ENCODE data around the gene PI4KA.
"Not testable (repeated sequence)": the region's sequence is repeated elsewhere in the genome, so short reads cannot be mapped to it uniquely, and the experiment has no call there.

The PI4KA gene

DNA sequence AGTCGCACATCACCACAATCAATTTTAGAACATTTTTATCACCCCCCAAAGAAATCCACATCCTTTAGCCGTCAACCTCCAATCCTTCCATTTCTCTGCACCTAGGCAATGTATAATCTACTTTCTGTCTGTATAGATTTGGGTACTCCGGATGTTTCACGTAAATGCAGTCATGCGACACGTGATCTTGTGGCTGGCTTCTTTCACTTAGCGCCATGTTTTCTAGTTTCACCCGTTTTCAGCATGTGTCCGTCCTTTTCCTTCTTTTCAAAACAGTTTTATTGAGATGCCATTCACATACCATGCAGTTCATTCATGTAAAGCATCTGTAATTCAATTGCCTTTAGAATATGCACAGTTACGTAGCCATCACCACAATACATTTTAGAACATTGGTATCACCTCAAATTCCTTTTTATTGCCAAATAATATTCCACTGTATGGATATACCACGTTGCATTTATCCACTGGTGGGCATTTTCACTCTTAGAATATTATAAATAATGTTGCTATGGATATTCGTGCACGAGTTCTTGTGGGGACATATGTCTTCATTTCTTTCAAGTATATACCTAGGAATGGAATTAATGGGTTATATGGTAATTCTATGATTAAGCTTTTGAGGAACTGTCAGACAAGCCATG, 179.7 kb downstream of the PI4KA start:
- not testable (repeated sequence) for DNase-seq

DNA sequence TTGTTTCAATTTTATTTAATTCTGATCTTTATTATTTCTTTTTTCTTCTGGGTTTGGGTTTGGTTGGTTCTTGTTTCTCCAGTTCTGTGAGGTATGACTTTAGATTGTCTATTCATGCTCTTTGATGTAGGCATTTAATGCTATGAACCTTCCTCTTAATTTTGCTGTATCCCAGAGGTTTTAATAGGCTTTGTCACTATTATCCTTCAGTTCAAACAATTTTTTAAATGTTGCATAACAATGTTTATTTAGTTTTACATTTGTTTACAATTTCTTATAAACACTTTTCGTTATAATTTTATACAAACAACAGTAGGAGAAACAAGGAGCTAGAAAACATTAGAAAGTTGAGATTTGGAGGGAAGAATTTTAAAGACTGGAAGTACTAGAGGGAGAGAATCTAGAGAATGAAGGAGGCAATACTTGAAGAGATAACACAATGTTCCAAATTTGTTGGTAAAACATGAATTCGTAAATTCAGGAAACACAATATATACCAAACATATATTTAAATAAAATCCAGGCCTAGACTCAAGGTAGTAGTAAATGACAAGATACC, 180.8 kb downstream of the PI4KA start:
- no peak for DNase-seq

DNA sequence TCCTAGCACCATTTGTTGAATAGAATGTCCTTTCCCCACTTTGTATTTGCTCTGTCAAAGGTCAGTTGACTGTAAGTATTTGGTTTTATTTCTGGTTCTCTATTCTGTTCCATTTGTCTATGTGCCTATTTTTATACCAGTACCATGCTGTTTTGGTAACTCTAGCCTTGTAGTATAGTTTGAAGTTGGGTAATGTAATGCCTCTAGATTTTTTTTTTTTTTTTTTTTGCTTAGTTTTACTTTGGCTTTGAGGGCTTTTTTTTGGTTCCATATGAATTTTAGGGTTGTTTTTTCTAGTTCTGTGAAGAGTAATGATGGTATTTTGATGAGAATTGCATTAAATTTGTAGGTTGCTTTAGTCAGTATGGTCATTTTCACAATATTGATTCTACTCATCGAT, 183.0 kb downstream of the PI4KA start:
- not testable (repeated sequence) for DNase-seq

DNA sequence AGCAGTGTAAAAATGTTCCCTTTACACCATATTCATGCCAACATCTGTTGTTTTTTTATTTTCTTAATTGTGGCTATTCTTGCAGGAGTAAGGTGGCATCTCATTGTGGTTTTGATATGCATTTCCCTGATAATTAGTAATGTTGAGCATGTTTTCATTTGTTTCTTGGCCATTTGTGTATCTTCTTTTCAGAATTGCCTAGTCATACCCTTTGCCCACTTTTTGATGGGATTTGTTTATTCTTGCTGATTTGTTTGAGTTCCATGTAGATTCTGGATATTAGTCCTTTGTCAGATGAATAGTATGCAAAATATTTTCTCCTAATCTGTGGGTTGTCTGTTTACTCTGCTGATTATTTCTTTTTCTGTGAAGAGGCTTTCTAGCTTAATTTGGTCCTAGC, 183.6 kb downstream of the PI4KA start:
- DNase-seq = no peak

DNA sequence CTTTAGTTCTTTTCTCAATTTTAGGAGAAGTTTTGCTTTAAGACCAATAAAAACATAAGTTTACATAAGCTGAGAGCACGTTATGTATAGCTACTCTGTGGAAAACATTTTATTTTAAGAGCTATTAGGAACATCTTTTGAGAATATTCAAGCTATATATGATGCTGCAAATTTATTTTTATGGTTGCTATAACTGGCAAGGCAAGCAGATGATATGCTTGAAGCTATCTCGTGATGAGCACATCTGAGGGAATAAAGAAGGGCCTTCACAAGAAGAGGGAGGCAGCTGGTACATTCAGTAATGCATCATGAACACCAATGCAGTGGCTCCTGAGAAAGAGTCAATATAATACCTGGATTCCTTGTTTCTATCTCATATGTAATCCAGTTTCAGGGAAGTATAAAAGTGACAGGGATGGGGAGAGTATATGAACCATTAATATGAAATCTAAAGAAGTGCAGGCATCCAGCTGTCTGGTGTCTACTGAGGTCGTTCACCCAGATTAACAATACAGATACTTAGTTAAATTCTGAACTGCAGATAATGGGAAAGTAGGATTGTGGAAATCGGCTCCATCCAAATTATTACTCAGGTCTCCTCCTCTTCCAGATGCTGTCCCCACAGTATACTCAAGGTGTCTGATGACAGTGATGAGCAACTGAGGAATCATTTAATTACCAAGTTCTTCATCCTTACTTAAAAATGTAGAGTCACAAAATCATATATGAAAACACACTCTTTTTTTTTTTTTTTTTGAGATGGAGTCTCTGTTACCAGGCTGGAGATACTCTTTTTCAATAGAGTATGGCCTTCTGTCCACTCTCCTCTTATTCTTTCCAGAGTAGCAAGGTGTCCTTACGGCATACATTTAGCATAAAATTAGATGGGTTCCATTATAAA, 185.1 kb downstream of the PI4KA start:
- DNase-seq = no peak

DNA sequence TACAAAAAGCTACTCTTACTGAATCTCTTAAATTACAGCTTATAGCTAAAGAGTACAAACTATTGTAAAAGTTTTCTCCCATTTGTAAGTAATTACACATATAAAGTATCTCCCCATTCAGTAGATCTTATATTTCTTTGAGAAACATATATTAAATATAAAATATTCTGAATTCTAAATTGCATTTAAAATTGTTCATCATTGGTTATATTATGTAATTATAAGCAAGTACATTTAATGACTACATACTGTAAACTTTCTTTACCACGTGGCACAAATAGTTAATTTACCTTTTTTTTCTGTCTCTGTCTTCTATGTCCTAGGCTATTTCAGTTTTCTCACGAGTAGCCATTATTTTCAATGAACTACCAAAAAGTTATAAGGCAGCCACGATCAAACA, 185.9 kb downstream of the PI4KA start:
- no peak for DNase-seq

DNA sequence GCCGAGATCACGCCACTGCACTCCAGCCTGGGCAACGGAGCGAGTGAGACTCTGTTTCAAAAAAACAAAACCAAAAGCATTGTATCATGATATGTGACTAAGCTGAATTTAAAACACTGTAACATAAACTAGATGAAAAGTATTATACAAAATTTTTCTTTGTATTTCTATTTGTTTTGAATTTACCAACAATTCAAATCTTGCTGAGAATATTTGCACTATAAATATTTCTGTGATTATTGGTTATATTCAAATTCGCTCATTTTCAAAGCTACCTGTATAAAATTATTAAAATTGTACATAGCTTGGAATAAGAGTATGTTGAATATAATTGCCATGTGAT, 186.6 kb downstream of the PI4KA start:
- DNase-seq = no peak

DNA sequence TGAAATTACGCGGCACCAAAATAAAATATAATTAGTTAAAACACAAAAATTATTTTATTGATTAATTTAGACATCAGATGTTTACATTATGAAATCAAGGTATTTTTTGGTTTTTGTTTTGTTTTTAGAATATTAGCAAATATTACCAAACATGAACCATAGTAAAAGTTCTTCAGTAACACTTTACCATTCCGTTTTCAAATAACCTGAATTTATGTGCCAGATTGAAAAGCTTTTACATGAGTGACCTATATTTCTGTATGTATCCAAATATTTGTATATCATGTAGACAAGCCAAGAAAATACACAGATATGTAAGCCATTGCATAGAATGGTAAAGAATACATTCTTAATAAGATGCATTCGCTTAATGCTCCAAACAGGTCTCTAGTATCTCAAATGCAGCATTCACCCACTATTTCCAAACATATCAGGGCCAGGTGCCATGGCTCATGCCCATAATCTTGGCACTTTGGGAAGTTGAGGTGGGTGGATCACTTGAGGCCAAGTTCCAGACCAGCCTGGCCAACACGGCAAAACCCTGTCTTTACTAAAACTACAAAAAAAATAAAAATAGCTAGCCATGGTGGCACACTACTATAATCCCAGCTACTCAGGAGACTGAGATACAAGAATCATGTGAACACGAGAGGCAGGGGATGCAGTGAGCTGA, 187.1 kb downstream of the PI4KA start:
- DNase-seq = no peak

DNA sequence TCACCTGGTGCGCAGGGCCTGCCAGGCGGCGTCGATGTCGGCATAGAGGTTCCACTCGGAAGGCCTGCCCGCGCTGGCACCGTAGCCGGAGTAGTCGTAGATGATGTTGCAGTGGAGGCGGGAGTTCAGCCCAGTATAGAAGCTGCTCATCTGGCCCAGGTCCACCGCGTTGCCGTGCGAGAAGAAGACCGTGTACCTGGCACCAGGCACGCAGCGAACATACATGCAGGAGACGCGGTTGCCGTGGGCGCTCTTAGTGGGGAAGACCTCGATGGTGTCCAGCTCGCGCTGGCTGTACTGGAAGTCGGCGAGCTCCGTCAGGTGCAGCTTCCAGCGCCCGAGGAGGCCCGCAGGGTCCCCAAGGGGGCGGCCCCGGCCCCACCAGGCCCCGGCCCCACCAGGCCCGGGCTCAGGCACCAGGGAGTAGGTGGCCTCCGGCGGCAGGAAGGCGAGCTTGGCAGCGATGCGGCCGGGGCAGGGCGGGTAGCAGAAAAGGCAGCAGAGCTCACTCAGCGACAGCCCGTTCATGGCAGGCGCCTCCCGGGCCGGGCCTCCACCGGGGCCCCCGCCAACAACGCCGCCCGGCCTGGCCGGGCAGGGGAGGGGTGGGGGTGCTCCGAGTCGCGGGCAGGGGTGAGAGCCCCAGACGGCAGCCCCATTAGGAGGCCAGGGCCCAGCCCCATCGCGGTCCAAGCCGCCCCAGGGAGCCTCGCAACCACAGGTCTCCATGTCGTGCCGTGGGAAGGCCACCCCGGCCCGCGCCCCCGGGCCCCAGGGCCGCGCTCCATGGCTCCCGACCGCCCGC, 188.0 kb downstream of the PI4KA start:
- not testable (repeated sequence) for DNase-seq

DNA sequence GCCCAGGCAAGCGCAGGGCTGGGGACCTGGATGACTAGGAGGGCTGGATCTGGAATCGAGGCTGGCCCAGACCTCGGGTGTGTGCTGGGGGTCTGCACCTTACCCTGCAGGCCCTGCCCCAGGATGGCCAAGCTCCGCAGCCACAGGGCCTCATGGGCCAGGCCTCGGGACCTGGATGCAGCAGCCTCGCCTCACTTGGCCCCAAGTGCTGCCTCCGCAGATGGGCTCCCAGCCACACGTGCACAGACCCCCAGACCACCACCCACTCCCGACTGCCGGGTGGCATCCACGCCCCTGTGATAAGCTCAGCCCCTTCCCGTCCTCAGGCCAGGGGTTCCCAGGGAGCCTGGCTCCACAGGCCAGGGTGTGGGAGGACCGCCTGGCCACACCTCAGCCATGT, 188.7 kb downstream of the PI4KA start:
- DNase-seq = not testable (repeated sequence)

DNA sequence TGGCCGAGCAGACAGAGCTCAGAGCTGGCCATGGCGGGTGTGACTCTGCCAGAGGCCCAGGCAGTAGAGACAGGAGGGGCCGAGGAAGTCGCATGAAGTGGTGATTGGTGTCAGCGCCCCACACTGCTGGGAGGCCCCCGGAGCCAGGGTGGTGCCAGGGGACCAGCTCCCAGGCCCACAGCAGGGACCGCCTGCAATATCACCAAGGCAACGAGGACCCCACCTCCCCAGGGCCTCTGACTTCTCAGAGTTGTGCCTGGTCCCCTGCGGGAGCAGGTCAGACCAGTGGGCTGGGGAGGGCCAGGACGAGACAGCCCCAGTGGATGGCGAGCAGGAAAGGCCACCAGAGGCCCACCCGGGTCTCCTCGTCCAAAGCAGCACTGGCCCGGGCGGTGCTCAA, 189.1 kb downstream of the PI4KA start:
- DNase-seq = not testable (repeated sequence)

DNA sequence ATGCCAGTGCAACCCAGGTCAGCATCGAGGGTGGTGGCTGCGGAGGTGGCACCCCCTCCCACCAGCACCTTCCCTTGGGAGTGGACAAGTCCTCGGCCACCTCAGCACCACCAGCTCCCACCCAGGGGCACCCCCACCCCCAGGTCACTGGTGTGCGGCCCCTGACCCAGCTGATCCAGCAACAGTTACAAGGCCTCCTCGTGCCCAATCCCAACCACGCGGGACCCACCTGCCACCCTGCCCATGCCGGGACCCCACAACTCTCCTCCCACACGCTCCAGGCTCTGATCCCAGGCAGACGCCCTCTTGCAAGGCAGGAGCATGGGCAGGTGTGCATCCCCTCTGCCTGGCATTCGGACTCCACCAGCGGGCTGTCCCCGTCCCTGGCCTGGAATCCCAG, 189.8 kb downstream of the PI4KA start:
- DNase-seq = not testable (repeated sequence)

DNA sequence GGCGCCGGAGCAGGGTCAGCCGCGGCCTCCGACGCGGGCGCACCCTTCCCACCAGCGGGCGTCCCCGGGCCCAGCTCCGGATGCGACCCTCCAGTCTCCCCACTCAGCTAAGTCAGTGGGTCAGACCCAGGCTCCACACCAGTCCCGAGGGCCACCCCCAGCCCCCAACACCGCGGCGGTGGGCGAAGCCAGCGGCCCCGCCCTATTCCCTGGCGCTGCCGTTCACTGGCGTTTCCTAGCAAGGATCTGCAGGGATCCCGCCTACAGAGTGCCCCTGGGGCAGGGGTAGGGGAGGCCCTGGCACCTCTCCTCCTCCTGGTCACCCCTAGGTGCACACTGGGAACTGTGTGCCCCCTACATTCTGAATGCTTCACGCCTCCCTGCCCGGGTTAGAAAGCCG, 190.4 kb downstream of the PI4KA start:
- DNase-seq = not testable (repeated sequence)

DNA sequence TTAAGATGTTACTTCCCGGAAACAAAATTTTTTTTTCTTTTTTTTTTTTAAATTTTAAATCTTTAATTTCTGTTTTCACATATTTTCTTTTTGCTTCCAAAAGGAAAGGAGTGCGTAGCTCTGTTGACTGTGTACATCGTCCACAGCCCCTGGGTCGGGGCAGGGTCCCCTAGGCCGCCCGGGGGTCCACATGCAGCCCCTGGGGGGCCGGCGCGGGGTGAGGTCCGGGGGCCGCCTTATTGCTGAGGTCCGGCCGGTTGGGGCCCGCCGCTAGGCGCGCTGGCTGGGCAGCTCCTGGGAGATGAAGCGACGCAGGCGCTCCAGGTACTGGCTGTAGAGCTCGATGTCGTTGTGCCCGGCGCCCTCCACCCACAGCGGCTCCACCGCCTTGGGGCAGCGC, 191.1 kb downstream of the PI4KA start:
- DNase-seq = not testable (repeated sequence)

DNA sequence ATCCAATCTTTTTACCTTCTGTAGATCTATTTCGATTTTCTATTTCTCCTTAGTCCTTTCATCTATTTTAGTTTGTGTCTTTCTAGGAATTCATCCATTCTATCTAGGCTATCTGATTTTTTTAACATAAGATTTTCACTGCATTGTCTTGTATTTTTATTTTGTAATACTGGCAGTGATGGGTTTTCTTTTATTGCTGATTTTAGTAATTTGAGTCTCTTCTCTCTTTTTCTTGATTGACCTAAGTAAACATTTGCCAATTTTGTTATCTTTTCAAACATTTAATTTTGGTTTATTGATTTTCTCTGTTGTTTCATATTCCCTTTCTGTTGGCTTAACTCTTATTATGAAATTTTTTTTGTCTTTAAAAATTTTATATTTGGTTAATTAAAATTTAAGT, 192.1 kb downstream of the PI4KA start:
- DNase-seq = no peak

DNA sequence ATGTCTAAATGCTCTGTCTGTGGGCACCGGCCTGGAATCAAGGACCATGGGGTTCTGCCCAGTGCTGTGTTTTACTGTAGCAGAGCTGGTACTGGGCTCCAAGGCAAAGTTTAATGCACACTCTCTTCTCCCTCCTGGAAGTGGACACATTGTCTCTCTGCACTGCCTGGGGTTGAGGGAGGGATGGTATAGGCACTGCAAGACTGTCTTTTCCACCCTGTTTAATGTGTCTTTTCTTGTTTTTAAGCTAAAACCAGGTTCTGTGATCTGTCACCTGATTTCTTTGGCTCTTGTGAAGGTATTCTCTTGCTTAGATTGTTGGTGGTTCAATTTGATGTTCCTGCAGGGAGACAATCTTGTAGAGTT, 194.0 kb downstream of the PI4KA start:
- DNase-seq = no peak

DNA sequence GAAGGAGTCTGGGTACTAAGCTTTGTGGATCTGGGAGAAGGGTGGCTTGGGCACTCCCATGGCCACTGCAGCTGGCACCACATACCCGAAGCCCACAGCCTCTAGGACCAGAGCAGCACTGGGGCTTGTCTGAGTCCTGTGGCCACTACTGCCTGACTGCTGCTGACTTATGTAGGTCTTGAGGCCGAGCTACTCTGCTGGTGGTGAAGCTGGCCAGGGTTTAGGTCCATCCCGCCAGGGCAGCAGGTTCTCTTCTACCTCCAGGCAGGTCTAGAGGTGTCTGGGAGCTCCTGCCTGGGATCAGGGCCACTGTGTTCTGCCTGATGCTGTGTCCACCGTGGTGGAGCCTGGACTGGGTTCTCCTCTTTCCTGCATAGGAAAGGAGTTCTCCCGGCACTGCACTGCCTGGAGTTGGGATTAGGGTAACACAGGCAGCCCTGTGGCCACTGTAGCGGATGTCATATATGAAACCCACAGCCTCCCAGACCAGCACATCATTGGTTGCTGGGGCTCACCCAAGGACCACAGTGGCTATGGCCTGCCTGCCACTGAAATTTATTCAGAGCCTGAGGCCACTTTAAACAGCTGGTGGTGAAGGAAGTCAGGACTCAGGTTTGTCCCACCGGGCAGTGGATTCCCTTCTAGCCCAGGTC, 194.5 kb downstream of the PI4KA start:
- no peak for DNase-seq

DNA sequence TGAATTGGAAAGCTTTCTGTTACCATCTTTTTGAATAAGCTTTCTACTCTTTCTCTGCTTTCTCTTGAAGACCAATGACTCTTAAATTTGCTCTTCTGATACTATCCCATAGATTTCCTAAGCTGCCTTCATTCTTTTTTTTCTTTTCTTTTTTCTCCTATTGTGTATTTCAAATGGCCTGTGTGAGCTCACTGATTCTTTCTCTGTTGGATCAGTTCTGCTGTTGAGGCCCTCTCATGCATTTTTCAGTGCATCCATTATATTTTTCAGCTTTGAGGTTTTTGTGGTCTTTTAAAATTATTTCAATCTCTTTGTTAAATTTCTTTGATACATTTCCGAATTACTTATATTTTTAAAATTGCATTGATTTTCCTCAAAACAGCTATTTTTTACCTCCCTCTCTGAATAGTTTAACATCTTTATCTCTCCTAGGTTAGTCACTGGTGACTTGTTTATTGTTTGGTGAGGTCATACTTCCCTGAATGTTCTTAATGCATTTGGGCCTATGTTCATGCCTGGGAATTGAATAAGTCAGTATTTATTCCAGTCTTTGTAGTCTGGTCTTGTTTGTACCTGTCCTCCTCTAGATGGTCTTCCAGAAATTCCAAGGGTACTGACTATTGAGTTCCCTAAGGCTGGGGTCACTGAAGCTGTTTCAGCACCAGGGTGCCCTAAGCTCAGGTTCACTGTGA, 195.3 kb downstream of the PI4KA start:
- no peak for DNase-seq

DNA sequence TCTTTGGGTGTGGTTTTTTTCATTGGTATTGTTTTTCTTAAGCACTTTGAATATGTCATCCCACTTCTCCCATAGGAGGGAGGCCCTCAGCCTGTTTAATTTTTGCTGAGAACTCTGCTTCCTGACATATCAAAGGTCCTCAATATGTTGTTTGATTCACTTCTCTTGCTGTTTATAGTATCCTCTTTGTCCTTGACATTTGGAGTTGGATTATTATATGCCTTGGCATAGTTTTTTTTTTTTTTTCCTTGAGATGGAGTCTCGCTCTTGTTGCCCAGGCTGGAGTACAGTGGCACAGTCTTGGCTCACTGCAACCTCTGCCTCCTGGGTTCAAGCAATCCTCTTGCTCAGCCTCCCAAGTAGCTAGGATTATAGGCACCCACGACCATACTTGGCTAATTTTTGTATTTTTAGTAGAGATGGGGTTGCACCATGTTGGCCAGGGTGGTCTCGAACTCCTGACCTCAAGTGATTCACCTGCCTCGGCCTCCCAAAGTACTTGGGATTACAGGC, 196.0 kb downstream of the PI4KA start:
- DNase-seq = not testable (repeated sequence)

DNA sequence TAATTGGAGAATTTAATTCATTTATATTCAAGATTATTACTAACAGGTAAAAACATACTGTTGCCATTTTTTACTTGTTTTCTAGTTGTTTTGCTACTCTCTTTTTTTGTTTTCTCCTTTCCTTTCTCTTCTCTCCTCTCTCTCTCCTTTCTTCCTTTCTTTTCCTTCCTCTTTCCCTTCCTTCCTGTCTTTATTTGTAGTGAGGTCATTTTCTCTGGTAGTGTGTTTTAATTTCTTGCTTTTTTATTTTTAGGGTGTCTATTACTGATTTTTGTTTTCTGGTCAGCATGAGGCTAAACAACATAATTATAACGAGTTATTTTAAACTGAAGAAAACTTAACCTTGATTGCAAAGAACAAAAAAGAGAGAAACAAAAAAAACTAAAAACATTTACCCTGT, 197.1 kb downstream of the PI4KA start:
- no peak for DNase-seq

DNA sequence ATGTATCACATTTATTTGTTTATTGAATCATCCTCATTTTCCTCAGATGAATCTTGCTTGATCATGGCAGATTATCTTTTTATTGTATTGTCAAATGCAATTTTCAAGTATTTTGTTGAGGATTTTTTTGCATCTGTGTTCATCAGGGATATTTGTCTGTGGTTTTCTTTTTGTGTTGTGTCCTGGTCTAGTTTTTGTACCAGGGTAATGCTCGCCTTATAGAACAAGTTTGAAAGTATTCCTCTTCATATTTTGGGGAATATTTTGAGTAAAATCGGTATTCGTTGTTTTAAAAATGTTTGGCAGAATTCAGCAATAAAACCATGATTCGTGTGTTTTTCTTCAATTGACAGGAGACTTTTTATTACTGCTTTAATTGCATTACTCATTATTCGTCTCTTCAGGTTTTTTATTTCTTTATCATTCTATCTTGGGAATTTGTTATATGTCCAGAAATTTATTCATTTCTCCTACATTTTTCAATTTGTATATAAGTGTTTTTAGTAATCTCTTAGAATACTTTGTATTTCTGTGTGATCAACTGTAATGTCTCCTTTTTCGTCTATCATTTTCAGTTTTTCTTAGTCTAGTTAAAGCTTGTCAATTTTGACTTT, 198.1 kb downstream of the PI4KA start:
- no peak for DNase-seq
